ENCODE data around the gene MAPKAP1.
"Not testable (repeated sequence)": the region's sequence is repeated elsewhere in the genome, so short reads cannot be mapped to it uniquely, and the experiment has no call there.

- TF ChIP-seq POLR2A, POLR2AphosphoS5 (IDR thresholded peaks at IDR 0.05; ENCODE audit: low read depth, low read length): not testable (repeated sequence)
Observed at GRCh38 chr9:125400232-125400631, 306.8 kb downstream of the MAPKAP1 start.
